GM13977 (cell line): ENCODE results near the gene SPINK2.

Experiments
- DNase-seq: peaks from one replicate; pipeline ENCODE4 v3.0.0; 2012; ENCODE audit warnings: low spot score
- in situ Hi-C: fragments of 300-500 bp; cut with MboI; formaldehyde crosslinking; loops from one replicate; pipeline ENCODE4 v1.12.0; 2022; ENCODE audit warnings: low sequenced_read_pairs, low pct_unique_long_range_greater_than_20kb, mixed read lengths, inconsistent platforms; ENCODE audit not compliant: unreplicated experiment
- TF ChIP-seq, protein P1 (sequence below): IDR thresholded peaks from 2 replicates; pipeline ENCODE4 v1.5.1; 2012; ENCODE audit warnings: mild to moderate bottlenecking, control low read depth; ENCODE audit not compliant: insufficient read depth; ENCODE audit errors: extremely low read depth, missing control alignments

Gene SPINK2

GRCh38 chr4:56828784-56829535 is 7.5 kb upstream of the SPINK2 start:
- TF ChIP-seq, protein P1, sequence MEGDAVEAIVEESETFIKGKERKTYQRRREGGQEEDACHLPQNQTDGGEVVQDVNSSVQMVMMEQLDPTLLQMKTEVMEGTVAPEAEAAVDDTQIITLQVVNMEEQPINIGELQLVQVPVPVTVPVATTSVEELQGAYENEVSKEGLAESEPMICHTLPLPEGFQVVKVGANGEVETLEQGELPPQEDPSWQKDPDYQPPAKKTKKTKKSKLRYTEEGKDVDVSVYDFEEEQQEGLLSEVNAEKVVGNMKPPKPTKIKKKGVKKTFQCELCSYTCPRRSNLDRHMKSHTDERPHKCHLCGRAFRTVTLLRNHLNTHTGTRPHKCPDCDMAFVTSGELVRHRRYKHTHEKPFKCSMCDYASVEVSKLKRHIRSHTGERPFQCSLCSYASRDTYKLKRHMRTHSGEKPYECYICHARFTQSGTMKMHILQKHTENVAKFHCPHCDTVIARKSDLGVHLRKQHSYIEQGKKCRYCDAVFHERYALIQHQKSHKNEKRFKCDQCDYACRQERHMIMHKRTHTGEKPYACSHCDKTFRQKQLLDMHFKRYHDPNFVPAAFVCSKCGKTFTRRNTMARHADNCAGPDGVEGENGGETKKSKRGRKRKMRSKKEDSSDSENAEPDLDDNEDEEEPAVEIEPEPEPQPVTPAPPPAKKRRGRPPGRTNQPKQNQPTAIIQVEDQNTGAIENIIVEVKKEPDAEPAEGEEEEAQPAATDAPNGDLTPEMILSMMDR: no peak
- in situ Hi-C loops: no loop called here
- DNase-seq: no peak

DNA sequence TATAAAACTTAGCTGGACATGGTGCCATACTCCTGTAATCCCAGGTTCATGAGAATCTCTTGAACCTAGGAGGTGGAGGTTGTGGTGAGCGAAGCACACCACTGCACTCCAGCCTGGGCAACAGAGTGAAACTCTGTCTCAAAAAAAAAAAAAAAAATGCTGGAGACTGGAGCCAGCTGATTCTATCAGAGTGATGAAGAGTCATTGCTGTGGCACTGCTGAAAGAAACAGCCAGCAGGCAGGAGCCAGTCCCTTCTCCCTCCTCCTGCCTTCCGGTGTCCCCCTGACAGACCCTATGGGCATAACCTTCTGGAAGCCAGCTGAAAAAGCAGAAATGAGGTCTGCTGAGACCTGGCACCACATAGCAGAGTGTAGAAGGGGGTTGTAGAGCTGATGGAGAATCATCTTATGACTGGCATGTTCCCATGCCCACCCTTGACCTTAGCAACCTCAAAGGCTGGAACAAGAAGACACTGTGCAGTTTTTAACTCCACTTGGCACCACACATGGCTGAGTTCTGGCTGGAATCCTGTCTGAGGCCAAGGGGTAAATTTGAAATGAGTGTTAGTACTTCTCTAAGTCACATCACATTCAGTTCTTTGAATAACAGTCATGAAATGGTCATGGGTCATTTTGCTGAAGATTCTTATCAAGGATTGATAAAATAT is 2.6 kb upstream of the SPINK2 start:
- TF ChIP-seq, protein P1: no peak
- in situ Hi-C loops: no loop called here
- DNase-seq: no peak

DNA sequence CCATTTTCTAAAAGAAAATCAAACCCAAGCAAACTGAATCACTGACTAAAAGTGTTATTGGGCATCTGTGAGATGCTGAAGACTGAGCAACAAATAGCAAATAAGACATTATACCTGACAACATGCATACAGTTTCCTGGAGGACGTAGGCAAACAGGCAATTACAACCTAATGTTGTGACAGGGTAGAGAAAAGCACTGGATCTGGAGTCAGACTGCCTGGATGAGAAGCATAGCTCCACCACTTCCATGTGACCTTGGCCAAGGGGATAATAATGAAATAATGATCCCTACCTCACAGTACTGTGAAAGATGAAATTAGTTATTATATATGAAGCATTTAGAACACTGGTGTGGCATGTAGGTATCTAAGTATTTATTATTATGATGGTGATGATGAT is 2.7 kb downstream of the SPINK2 start:
- in situ Hi-C loops: no loop called here
- DNase-seq: no peak
- TF ChIP-seq, protein P1: no peak

DNA sequence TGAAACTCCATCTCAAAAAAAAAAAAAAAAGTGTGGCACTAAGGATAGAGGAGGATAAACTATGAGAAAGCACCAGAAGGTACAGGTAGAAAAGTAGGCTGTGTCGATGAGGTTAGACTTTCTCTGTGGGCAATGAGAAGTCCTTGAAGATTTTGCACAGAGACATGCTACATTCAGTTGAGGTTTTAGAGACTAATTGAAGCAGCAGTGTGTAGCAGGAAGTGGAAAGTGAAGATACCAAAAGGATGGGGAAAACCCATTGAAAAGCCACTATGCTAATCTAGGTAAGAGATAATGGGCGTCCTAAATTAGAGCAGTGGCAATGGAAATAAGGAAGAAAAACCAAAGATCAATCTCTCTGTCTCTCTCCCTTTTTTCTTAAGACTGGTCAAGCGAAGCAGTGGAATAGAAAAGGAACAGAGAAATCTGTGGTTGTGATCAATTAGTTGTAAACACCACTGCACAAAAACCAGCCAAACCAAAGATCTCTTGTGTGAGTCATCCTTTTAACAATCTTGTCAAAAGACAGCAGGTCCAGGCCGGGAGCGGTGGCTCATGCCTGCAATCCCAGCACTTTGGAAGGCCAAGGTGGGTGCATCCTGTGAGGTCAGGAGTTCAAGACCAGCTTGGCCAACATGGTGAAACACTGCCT is 3.5 kb downstream of the SPINK2 start:
- DNase-seq: peak; percentile 78
- in situ Hi-C loops: no loop called here

GRCh38 chr4:56806666-56807065 is 14.8 kb downstream of the SPINK2 start:
- TF ChIP-seq, protein P1: no peak
- in situ Hi-C loops: no loop called here
- DNase-seq: no peak

More for the DNA sequence above, 3.5 kb downstream of the SPINK2 start:
- TF ChIP-seq, protein P1: no peak

GRCh38 chr4:56804551-56804950 is 16.9 kb downstream of the SPINK2 start:
- DNase-seq: no peak
- in situ Hi-C loops: no loop called here
- TF ChIP-seq, protein P1: no peak
